HG02970 (cell line): ENCODE data around the gene KCNJ15.

Experiments
- ATAC-seq: cut with Tn5 transposase; IDR thresholded peaks from one replicate; pipeline ENCODE4 v1.9.1; 2021; ENCODE audit warnings: mild to moderate bottlenecking, moderate library complexity, moderate number of reproducible peaks; ENCODE audit not compliant: unreplicated experiment, low FRiP score

KCNJ15 gene

GRCh38 chr21:38294609-38295008, 37.8 kb downstream of the KCNJ15 start:
- no peak for ATAC-seq

GRCh38 chr21:38295997-38296764, 39.4 kb downstream of the KCNJ15 start:
- ATAC-seq = no peak

- ATAC-seq = no peak
Measured at GRCh38 chr21:38297194-38297631, 40.4 kb downstream of the KCNJ15 start.

DNA sequence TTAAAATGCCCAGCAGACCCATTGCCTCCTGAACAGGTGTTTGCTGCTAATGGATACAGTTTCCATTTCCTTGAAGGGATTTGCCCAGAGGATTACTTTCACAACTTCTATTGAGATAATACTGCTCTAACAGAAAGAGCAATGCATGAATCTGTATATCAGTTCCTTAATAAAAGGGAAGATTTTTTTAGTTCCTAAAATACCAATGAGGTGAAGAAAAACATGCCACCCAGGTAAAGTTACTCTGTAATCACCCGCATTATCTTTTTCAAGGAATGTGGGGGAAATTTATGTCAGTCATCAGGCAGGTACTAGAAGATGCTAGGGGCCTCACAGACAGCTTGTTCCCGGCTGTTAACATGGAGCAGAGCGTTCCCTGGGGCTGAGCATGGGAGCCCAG, 41.1 kb downstream of the KCNJ15 start:
- no peak for ATAC-seq

GRCh38 chr21:38298832-38299231, 42.0 kb downstream of the KCNJ15 start:
- no peak for ATAC-seq

GRCh38 chr21:38299671-38300070, 42.9 kb downstream of the KCNJ15 start:
- no peak for ATAC-seq

GRCh38 chr21:38300141-38300578, 43.4 kb downstream of the KCNJ15 start:
- ATAC-seq = no peak

GRCh38 chr21:38301321-38302214, 44.8 kb downstream of the KCNJ15 start:
- ATAC-seq = no peak

DNA sequence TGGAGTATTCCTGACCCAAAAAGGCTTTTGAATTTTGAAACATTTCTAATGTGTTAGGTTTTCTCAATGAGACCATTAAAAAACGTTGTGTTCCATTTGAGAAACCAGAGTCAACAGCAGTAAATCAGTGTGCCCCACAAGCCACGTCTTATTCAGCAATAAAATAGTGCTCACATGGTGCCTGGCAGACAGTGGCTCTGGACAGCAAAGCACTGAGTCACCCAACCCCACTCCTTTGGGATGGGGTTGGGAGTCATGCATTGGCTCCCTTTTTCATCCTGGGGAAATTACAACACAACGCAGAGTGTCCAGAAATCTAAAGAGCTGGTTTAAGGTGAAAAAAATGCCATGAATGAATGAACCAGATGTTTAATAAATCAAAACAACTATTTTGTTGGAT, 46.5 kb downstream of the KCNJ15 start:
- no peak for ATAC-seq

GRCh38 chr21:38306433-38307141, 49.8 kb downstream of the KCNJ15 start:
- ATAC-seq = no peak

DNA sequence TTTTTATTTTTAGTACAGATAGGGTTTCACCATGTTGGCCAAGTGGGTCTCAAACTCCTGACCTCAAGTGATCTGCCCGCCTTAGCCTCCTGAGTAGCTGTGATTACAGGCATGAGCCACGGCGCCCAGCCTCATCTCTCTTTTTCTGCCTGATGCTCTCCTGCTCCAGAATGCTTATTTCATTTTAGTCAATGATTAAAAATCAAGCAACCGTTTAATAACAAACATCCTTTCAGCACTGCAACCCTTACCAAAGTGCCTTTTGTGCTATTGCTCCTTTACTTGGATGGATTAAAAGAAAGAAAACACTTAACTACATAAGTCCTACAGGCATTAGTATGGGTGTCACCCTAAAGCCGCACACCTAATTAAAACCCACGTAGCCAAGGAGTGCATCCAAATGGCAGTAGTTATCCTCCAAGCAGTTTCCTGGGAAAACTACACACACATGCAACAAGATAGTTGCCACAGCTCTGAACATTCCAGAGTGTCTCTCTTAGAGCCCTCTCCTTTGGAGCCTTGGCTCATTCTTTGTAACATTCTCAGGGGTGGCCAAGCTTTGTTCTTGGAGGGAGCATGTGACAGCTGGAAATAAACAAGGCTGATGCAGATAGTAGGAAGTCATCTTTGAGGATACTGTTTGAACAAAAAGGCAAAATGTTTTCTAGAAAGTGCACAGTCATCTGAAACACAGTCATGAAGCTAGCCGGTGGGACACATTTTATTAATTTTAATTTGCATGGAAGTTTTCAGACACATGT, 51.2 kb downstream of the KCNJ15 start:
- no peak for ATAC-seq

GRCh38 chr21:38308532-38309119, 51.8 kb downstream of the KCNJ15 start:
- no peak for ATAC-seq

- no peak for ATAC-seq
Measured at GRCh38 chr21:38310646-38311485, 54.1 kb downstream of the KCNJ15 start.

GRCh38 chr21:38311765-38312164, 55.0 kb downstream of the KCNJ15 start:
- no peak for ATAC-seq

- ATAC-seq = no peak
Measured at GRCh38 chr21:38312822-38313221, 56.0 kb downstream of the KCNJ15 start.

DNA sequence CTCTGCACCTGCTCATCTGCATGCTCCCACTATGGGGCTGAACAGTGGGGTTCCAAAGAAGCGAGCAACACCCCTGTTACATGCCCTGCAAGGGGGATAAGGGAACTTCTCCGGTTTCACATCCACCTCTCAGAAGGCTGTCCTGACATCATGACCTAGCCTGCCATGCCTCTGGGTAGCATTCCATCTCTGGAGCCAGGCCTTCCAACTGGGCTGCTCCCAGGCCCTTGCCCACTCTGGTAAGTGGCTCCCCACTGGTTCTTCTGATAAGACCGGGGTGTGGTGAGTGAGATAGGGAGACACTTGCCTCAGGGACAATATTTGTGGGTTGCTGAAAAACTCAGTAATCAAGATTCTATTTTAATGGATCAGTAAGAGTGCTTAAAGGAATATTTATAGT, 57.8 kb downstream of the KCNJ15 start:
- ATAC-seq = no peak

DNA sequence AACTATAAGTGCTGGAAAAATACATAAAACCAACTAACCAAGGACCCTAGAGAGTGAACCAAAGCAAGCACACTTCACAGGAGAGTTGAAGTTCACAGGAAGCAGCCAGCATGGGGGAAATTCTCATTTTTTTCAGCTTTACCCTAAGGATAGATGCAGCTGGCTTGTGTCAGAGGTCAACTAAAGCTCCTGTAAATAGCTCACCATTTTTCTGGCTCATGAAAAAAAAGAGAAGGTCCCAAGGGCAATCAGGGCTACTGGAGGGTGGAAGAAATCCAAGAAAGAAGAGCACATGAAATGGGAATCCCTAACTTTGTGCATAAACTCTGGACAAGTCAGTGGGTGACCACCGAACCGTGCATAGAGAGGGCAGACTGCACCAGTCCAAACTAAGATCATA, 58.3 kb downstream of the KCNJ15 start:
- no peak for ATAC-seq

DNA sequence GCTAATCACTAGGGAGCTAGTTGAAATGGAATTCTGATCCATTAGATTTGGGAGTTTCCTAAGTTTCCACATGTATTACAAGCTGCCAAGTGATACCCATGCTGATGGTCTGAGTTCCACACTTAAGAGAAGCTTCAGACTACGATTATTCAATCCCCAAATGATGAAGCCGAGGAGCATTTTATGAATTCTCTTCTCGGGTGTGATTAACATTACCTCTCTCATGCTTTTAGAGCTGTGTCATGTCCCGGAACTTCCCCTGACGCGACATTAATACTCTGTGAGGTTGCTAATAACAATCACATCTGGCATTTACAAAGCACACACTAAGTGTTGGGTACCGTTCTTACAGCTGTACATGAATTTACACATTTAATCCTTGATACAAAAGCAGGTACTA, 63.0 kb downstream of the KCNJ15 start:
- ATAC-seq = no peak

GRCh38 chr21:38321568-38321967, 64.8 kb downstream of the KCNJ15 start:
- no peak for ATAC-seq
